SK-N-MC (cell line): ENCODE data around the gene ZCCHC17.

Experiments
- DNase-seq: peaks from one replicate; pipeline ENCODE4 v3.0.0-alpha.2; 2011; ENCODE audit warnings: low read depth, low spot score
- H3K27ac ChIP-seq: fragments of 200-600 bp; sonication (generic); 2 replicates; pipeline ENCODE4 v1.5.1; 2016; ENCODE audit warnings: mixed run types
- H3K36me3 ChIP-seq: fragments of 200-600 bp; sonication (generic); 2 replicates; pipeline ENCODE4 v1.6.1; 2017; ENCODE audit warnings: antibody characterized with exemption, low read length, mixed read lengths; ENCODE audit not compliant: insufficient read depth
- H3K4me3 ChIP-seq: fragments of 200-600 bp; sonication (generic); 2 replicates; pipeline ENCODE4 v1.5.1; 2016
- H3K9ac ChIP-seq: fragments of 200-600 bp; sonication (generic); 2 replicates; pipeline ENCODE4 v1.8.0; 2017; ENCODE audit warnings: mixed run types, mixed read lengths; ENCODE audit not compliant: insufficient read length
- H3K9me3 ChIP-seq: fragments of 200-600 bp; sonication (generic); 2 replicates; pipeline ENCODE4 v1.6.1; 2017; ENCODE audit warnings: low read depth, mild to moderate bottlenecking, antibody characterized with exemption, low read length, moderate library complexity, mixed read lengths
- EZH2 ChIP-seq: fragments of 200-600 bp; sonication (generic); IDR thresholded peaks from one replicate; pipeline ENCODE4 v1.6.1; 2017; ENCODE audit warnings: antibody characterized with exemption
- FOXP2 ChIP-seq: optimal IDR thresholded peaks from 2 replicates; pipeline ENCODE3; 2011; ENCODE audit warnings: mild to moderate bottlenecking, moderate library complexity; ENCODE audit not compliant: insufficient read depth; ENCODE audit errors: extremely low read length, control extremely low read depth
- POLR2AphosphoS5 ChIP-seq: IDR thresholded peaks from 2 replicates; pipeline ENCODE4 v1.6.1; 2012; ENCODE audit warnings: mild to moderate bottlenecking, low read depth, low read length, borderline replicate concordance

ZCCHC17 gene

GRCh38 chr1:31397360-31398095, 100.7 kb downstream of the ZCCHC17 start:
- no peak for TF ChIP-seq FOXP2
- no peak for TF ChIP-seq EZH2
- TF ChIP-seq POLR2AphosphoS5, result no peak
- H3K4me3 ChIP-seq, result no peak overlapping the region
- H3K27ac ChIP-seq, result no peak overlapping the region
- H3K9me3 ChIP-seq, result no peaks in the 10 kb centered on the region
- no peaks in the 10 kb centered on the region for H3K36me3 ChIP-seq
- no peak for DNase-seq
- no peak overlapping the region for H3K9ac ChIP-seq

DNA sequence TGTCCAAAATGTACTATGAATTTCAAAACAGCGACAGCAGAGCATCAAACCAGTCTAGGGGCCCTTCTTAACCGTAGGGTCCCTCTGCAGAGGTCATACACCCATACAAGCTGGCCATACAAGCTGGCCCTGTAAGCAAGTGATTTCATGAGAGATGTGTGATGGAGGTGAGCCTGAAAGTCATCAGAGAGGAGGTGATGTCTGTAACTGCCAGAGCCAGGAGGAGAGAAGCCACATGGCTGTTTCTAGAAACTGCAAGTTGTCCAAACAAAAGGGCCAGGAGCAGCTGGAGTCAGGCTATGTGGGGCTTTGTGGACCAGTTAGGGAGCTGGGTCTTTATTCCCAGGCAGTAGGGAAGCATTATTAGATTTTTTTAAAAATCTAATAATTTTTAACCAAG, 101.4 kb downstream of the ZCCHC17 start:
- Histone ChIP-seq H3K9me3 (no peaks in the 10 kb centered on the region), H3K36me3 (no peaks in the 10 kb centered on the region), H3K4me3 (no peak overlapping the region), H3K9ac (no peak overlapping the region), H3K27ac (no peak overlapping the region)
- TF ChIP-seq FOXP2 (no peak), EZH2 (no peak), POLR2AphosphoS5 (no peak)
- DNase-seq, result no peak

DNA sequence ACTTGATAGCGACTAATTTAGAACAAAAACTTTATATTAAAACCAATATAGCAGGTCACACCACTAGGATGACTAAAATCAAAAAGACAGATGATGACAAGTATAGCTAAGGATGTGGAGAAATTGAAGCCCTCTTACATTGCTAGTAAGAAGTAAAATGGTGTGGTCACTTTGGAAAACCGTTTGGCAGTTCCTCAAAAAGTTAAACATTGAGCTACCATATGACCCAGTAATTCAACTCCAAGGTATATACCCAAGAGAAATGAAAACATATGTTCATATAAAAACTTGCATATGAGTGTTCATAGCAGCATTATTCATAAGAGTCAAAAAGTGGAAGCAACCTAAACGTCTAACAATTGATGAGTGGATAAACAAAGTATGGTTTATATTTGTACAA, 103.1 kb downstream of the ZCCHC17 start:
- no peaks in the 10 kb centered on the region for H3K9me3 ChIP-seq
- no peak overlapping the region for H3K9ac ChIP-seq
- no peak overlapping the region for H3K4me3 ChIP-seq
- H3K36me3 ChIP-seq, result no peaks in the 10 kb centered on the region
- DNase-seq, result no peak
- H3K27ac ChIP-seq, result no peak overlapping the region
- no peak for TF ChIP-seq POLR2AphosphoS5
- TF ChIP-seq EZH2, result no peak
- TF ChIP-seq FOXP2, result no peak

DNA sequence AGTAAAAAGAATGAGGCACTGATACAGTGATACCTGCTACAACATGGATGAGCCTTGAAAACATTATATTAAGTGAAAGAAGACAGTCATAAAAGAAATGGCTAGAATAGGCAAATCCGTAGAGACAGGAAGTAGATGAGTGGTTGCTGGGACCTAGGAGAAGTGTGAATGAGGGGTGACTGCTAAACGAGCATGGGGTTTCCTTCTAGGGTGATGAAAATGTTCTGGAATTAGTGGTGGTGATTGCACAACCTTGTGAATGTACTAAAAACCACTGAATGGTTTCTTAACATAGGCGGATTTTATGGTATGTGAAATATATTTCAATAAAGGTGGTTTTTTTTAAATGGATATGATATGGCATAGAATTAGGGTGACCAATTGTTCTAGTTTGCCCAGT, 103.6 kb downstream of the ZCCHC17 start:
- Histone ChIP-seq H3K4me3 (no peak overlapping the region), H3K36me3 (no peaks in the 10 kb centered on the region), H3K9ac (no peak overlapping the region), H3K27ac (no peak overlapping the region), H3K9me3 (no peaks in the 10 kb centered on the region)
- no peak for TF ChIP-seq EZH2
- no peak for DNase-seq

DNA sequence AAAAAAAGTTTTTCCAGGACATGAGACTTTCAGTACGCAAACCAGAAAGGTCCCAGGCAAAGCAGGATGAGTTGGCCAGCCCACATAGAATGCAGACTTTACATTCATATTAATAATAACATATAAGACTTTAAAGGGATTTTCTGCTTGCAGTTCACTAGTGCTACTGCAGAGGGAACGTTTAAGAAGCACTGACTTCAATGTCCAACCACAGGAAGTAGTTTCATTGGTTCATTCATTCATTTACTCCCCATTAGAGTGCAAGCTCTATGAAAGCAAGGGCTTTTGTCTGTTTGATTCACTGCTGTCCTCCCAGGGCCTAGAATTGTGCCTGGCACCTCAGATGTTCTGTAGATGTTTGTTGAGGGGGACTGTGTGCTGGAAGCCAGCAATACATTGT, 104.4 kb downstream of the ZCCHC17 start:
- Histone ChIP-seq H3K36me3 (no peaks in the 10 kb centered on the region), H3K4me3 (no peak overlapping the region), H3K9me3 (no peaks in the 10 kb centered on the region), H3K27ac (no peak overlapping the region), H3K9ac (no peak overlapping the region)
- no peak for DNase-seq
- no peak for TF ChIP-seq FOXP2
- no peak for TF ChIP-seq EZH2
- TF ChIP-seq POLR2AphosphoS5, result no peak

DNA sequence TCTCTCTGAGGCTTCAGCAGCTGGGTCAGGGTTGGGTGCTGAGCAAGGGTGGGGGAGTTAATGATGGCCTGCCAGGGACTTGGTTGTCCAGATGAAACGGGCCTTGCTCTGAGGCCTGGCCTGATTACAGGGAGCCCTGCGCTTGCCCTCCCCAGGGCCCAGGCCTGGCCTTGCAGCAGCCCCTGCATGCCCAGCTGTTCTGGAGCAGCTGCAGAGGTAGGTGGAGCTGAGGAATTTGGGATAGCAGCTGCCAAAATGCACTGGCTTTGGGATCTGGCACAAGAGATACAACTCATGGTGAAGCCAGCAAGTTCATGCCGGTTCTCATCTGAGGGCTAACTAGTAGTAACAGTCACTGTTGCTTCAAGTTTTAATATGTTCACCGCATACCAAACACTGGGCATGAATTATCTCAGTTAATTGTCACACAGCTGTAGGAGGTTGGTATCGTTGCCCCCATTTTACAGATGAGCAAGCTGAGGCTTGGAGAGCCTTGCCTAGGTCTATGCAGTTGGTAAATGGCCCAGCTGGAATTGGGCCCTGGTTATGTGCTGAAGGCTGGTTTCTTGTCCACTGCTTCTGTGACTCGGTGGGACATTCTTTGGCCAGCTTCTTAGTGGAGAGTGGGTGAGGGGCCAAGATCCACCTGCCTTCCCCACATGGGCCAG, 108.9 kb downstream of the ZCCHC17 start:
- Histone ChIP-seq H3K9me3 (no peaks in the 10 kb centered on the region), H3K9ac (no peak overlapping the region), H3K36me3 (no peaks in the 10 kb centered on the region), H3K27ac (no peak overlapping the region), H3K4me3 (no peak overlapping the region)
- DNase-seq, result no peak
- TF ChIP-seq FOXP2 (no peak), EZH2 (no peak), POLR2AphosphoS5 (no peak)

GRCh38 chr1:31407029-31407626, 110.3 kb downstream of the ZCCHC17 start:
- TF ChIP-seq FOXP2, result no peak
- no peak for TF ChIP-seq POLR2AphosphoS5
- no peak for TF ChIP-seq EZH2
- no peak for DNase-seq
- no peaks in the 10 kb centered on the region for H3K9me3 ChIP-seq
- no peaks in the 10 kb centered on the region for H3K36me3 ChIP-seq
- no peak overlapping the region for H3K4me3 ChIP-seq
- H3K27ac ChIP-seq, result no peak overlapping the region
- H3K9ac ChIP-seq, result no peak overlapping the region

GRCh38 chr1:31408788-31409318, 112.0 kb downstream of the ZCCHC17 start:
- no peaks in the 10 kb centered on the region for H3K36me3 ChIP-seq
- no peak for DNase-seq
- no peak for TF ChIP-seq EZH2
- TF ChIP-seq FOXP2, result no peak
- no peak for TF ChIP-seq POLR2AphosphoS5
- no peak overlapping the region for H3K4me3 ChIP-seq
- no peak overlapping the region for H3K27ac ChIP-seq
- no peaks in the 10 kb centered on the region for H3K9me3 ChIP-seq
- H3K9ac ChIP-seq, result no peak overlapping the region

DNA sequence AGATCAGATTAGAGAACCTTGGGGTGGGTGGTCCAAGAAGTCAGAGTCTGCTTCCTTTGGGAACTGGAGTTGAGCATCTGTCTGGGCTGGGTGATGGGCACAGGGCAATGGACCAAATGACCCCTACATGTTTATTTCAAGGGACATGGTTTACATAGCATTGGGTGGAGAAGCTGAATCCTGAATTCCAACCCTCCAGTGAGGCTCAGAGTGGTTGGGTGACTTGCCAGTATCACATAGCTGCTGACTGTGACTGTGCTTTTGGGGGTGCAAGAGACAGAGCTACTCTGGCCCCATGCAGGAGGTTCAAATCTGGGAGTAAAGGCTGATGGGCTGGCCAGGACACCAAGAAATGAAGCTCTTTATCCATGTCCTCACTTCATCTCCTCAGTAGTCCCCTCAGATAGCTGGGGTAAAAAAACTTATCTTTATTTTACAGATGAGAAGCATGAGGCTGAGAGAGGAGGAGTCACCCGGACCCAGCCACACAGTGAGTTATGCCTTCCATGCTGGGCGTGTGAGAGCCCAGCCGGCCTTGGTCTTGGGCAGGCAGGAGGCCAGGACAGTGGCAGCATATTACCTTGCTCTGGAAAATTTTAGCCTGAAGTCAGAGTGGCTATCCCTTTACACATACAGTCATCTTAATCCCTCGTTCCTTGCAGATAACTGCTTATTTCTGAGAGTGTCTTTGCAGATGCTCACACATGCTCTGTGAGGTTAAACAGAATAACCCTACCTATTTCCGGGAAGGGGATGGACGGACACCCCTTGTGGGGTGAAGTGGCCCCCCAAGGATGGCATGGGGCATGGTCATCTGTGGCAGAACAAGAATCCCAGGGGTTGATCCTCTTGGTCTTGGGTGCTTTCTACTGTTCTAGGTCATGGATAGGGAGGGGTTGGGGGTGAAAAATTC, 113.4 kb downstream of the ZCCHC17 start:
- H3K9ac ChIP-seq, result no peak overlapping the region

More for the DNA sequence above, 113.4 kb downstream of the ZCCHC17 start:
- H3K4me3 ChIP-seq, result no peak overlapping the region
- DNase-seq, result no peak
- no peak for TF ChIP-seq FOXP2
- TF ChIP-seq POLR2AphosphoS5, result no peak
- no peak for TF ChIP-seq EZH2
- H3K27ac ChIP-seq, result no peak overlapping the region
- H3K9me3 ChIP-seq, result no peaks in the 10 kb centered on the region
- H3K36me3 ChIP-seq, result no peaks in the 10 kb centered on the region
